Fibroblast of lung (primary cell): ENCODE data around the gene LRRC8E.

Experiments used
- EZH2 ChIP-seq: IDR thresholded peaks from 2 replicates; pipeline ENCODE4 v1.5.1; 2012; ENCODE audit warnings: low read length, control low read depth, mild to moderate bottlenecking; ENCODE audit errors: missing control alignments
- TF ChIP-seq, protein P1 (sequence below), 2 donors: IDR thresholded peaks in 1 of 2; conservative IDR thresholded peaks in 1 of 2; 1 replicate in 1 of 2; 2 replicates in 1 of 2; pipeline ENCODE4 v1.5.1; 2011 to 2012; ENCODE audit warnings: low read length in 2 of 2, control low read depth in 1 of 2, inconsistent platforms in 1 of 2, low read depth in 1 of 2, mild to moderate bottlenecking in 1 of 2

DNA sequence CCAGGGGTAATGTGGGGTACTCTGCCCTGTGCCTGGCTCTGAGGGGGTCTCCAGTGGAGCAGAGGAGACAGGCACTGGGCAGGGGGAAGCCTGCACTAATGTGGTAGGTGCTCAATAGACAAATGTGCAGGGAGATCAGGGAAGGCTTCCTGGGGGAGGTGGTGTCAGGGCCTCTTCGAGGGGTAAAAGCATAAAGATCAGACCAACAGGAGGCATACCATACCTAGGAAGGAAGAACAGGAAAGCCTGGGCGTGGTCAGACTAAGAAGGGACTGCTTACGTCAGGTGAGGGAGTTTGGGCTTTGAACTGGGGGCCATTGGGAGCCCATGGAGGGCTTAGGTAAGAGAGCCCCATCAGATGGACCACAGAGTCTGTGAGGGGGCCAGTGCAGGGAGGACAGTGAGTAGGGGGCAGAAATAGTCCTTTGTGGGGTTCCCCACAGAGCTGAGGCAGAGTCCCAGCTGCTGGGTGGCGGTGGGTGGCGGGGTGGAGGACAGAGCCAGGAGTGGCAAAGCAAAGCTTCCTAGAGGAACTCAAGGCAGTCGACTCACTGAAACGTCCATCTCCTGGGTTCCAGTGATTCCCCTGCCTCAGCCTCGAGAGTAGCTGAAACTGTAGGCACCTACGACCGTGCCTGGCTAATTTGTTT, 22.9 kb upstream of the LRRC8E start:
- TF ChIP-seq, protein P1, sequence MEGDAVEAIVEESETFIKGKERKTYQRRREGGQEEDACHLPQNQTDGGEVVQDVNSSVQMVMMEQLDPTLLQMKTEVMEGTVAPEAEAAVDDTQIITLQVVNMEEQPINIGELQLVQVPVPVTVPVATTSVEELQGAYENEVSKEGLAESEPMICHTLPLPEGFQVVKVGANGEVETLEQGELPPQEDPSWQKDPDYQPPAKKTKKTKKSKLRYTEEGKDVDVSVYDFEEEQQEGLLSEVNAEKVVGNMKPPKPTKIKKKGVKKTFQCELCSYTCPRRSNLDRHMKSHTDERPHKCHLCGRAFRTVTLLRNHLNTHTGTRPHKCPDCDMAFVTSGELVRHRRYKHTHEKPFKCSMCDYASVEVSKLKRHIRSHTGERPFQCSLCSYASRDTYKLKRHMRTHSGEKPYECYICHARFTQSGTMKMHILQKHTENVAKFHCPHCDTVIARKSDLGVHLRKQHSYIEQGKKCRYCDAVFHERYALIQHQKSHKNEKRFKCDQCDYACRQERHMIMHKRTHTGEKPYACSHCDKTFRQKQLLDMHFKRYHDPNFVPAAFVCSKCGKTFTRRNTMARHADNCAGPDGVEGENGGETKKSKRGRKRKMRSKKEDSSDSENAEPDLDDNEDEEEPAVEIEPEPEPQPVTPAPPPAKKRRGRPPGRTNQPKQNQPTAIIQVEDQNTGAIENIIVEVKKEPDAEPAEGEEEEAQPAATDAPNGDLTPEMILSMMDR (conservative IDR thresholded peaks at IDR 0.05 in 1 of 2, IDR thresholded peaks at IDR 0.05 in 1 of 2; ENCODE audit: low read depth in 1 of 2, low read length in 2 of 2) = no peak
- TF ChIP-seq EZH2 = no peak
